ENCODE results near the gene DCLK1.

GRCh38 chr13:35839806-35840205, 291.4 kb downstream of the DCLK1 start:
- TF ChIP-seq CTCF (IDR thresholded peaks at IDR 0.05) (no peak), POLR2A (IDR thresholded peaks at IDR 0.05) (no peak)

Measured in adrenal gland (tissue), 5 donors.